Measurements from ENCODE around the gene RNF213.

RNF213 gene

GRCh38 chr17:80441598-80442322, 181.1 kb downstream of the RNF213 start:
- Histone ChIP-seq H3K36me3 (ENCODE audit: control insufficient read depth in 4 of 4, insufficient read depth in 4 of 4, low read length in 3 of 4) (no peaks in the 10 kb centered on the region), H3K4me1 (ENCODE audit: control extremely low read depth in 1 of 4, control insufficient read depth in 4 of 4, insufficient read depth in 4 of 4, low read length in 3 of 4) (no peaks in the 10 kb centered on the region), H3K27me3 (replicated peaks in 2 of 5; ENCODE audit: control insufficient read depth in 4 of 5, insufficient read depth in 5 of 5, low read length in 4 of 5) (peaks cover 0 to 6% (median 0%) of the 10 kb centered on the region in 5 experiments), H3K9me3 (ENCODE audit: control extremely low read depth in 1 of 5, control insufficient read depth in 4 of 5, insufficient read depth in 2 of 5, low read depth in 1 of 5, low read length in 4 of 5) (no peaks in the 10 kb centered on the region), H3K4me3 (ENCODE audit: control insufficient read depth in 1 of 7, extremely low read depth in 1 of 7, insufficient read depth in 4 of 7, low read depth in 2 of 7, low read length in 6 of 7) (no peak overlapping the region), H3K27ac (ENCODE audit: insufficient read depth in 1 of 2, low read depth in 1 of 2, low read length in 2 of 2, poor library complexity in 1 of 2, severe bottlenecking in 2 of 2) (no peak overlapping the region)
- DNase-seq, result no peak
- CTCF ChIA-PET, result interaction anchor here (4.3 kb wide), 1 partner anchor 14 kb away, joined by 14 read pairs; no protein-coding TSS in a partner anchor
- POLR2A ChIA-PET, result no interaction called here
- 97% methylated on average over 11 of the region's 14 CpGs for WGBS (ENCODE audit: insufficient coverage)

GRCh38 chr17:80442323-80442659, 181.6 kb downstream of the RNF213 start:
- peaks cover 0 to 6% (median 0%) of the 10 kb centered on the region in 5 experiments for H3K27me3 ChIP-seq (replicated peaks in 2 of 5; ENCODE audit: control insufficient read depth in 4 of 5, insufficient read depth in 5 of 5, low read length in 4 of 5)
- ChIA-PET POLR2A (no interaction called here), CTCF (no interaction called here)
- WGBS (ENCODE audit: insufficient coverage), result 89% methylated on average over 4 of the region's 12 CpGs
- H3K4me1 ChIP-seq (ENCODE audit: control extremely low read depth in 1 of 4, control insufficient read depth in 4 of 4, insufficient read depth in 4 of 4, low read length in 3 of 4), result no peaks in the 10 kb centered on the region
- H3K4me3 ChIP-seq (ENCODE audit: control insufficient read depth in 1 of 7, extremely low read depth in 1 of 7, insufficient read depth in 4 of 7, low read depth in 2 of 7, low read length in 6 of 7), result no peak overlapping the region
- H3K27ac ChIP-seq (ENCODE audit: insufficient read depth in 1 of 2, low read depth in 1 of 2, low read length in 2 of 2, poor library complexity in 1 of 2, severe bottlenecking in 2 of 2), result no peak overlapping the region
- no peaks in the 10 kb centered on the region for H3K9me3 ChIP-seq (ENCODE audit: control extremely low read depth in 1 of 5, control insufficient read depth in 4 of 5, insufficient read depth in 2 of 5, low read depth in 1 of 5, low read length in 4 of 5)
- DNase-seq, result no peak
- no peaks in the 10 kb centered on the region for H3K36me3 ChIP-seq (ENCODE audit: control insufficient read depth in 4 of 4, insufficient read depth in 4 of 4, low read length in 3 of 4)

- 97% methylated on average over 3 of the region's 4 CpGs for WGBS (ENCODE audit: insufficient coverage)
- Histone ChIP-seq H3K27ac (ENCODE audit: insufficient read depth in 1 of 2, low read depth in 1 of 2, low read length in 2 of 2, poor library complexity in 1 of 2, severe bottlenecking in 2 of 2) (no peak overlapping the region), H3K4me1 (ENCODE audit: control extremely low read depth in 1 of 4, control insufficient read depth in 4 of 4, insufficient read depth in 4 of 4, low read length in 3 of 4) (no peaks in the 10 kb centered on the region), H3K27me3 (replicated peaks in 2 of 5; ENCODE audit: control insufficient read depth in 4 of 5, insufficient read depth in 5 of 5, low read length in 4 of 5) (peaks cover 0 to 6% (median 0%) of the 10 kb centered on the region in 5 experiments), H3K9me3 (ENCODE audit: control extremely low read depth in 1 of 5, control insufficient read depth in 4 of 5, insufficient read depth in 2 of 5, low read depth in 1 of 5, low read length in 4 of 5) (no peaks in the 10 kb centered on the region), H3K36me3 (ENCODE audit: control insufficient read depth in 4 of 4, insufficient read depth in 4 of 4, low read length in 3 of 4) (no peaks in the 10 kb centered on the region), H3K4me3 (ENCODE audit: control insufficient read depth in 1 of 7, extremely low read depth in 1 of 7, insufficient read depth in 4 of 7, low read depth in 2 of 7, low read length in 6 of 7) (no peak overlapping the region)
- ChIA-PET CTCF (no interaction called here), POLR2A (no interaction called here)
- no peak for DNase-seq
Observed at GRCh38 chr17:80442764-80443163, 182.1 kb downstream of the RNF213 start.

GRCh38 chr17:80443498-80443897, 182.8 kb downstream of the RNF213 start:
- no peak overlapping the region for H3K27ac ChIP-seq (ENCODE audit: insufficient read depth in 1 of 2, low read depth in 1 of 2, low read length in 2 of 2, poor library complexity in 1 of 2, severe bottlenecking in 2 of 2)
- 66% methylated on average over 11 of the region's 12 CpGs for WGBS (ENCODE audit: insufficient coverage)
- ChIA-PET POLR2A (no interaction called here), CTCF (no interaction called here)
- H3K27me3 ChIP-seq (replicated peaks in 2 of 5; ENCODE audit: control insufficient read depth in 4 of 5, insufficient read depth in 5 of 5, low read length in 4 of 5), result peaks cover 0 to 6% (median 0%) of the 10 kb centered on the region in 5 experiments
- no peak for DNase-seq
- H3K9me3 ChIP-seq (ENCODE audit: control extremely low read depth in 1 of 5, control insufficient read depth in 4 of 5, insufficient read depth in 2 of 5, low read depth in 1 of 5, low read length in 4 of 5), result no peaks in the 10 kb centered on the region
- H3K4me1 ChIP-seq (ENCODE audit: control extremely low read depth in 1 of 4, control insufficient read depth in 4 of 4, insufficient read depth in 4 of 4, low read length in 3 of 4), result no peaks in the 10 kb centered on the region
- no peak overlapping the region for H3K4me3 ChIP-seq (ENCODE audit: control insufficient read depth in 1 of 7, extremely low read depth in 1 of 7, insufficient read depth in 4 of 7, low read depth in 2 of 7, low read length in 6 of 7)
- no peaks in the 10 kb centered on the region for H3K36me3 ChIP-seq (ENCODE audit: control insufficient read depth in 4 of 4, insufficient read depth in 4 of 4, low read length in 3 of 4)

- Histone ChIP-seq H3K36me3 (ENCODE audit: control insufficient read depth in 4 of 4, insufficient read depth in 4 of 4, low read length in 3 of 4) (no peaks in the 10 kb centered on the region), H3K4me3 (ENCODE audit: control insufficient read depth in 1 of 7, extremely low read depth in 1 of 7, insufficient read depth in 4 of 7, low read depth in 2 of 7, low read length in 6 of 7) (no peak overlapping the region), H3K27ac (ENCODE audit: insufficient read depth in 1 of 2, low read depth in 1 of 2, low read length in 2 of 2, poor library complexity in 1 of 2, severe bottlenecking in 2 of 2) (no peak overlapping the region), H3K27me3 (replicated peaks in 2 of 5; ENCODE audit: control insufficient read depth in 4 of 5, insufficient read depth in 5 of 5, low read length in 4 of 5) (peaks cover 0 to 6% (median 0%) of the 10 kb centered on the region in 5 experiments), H3K4me1 (ENCODE audit: control extremely low read depth in 1 of 4, control insufficient read depth in 4 of 4, insufficient read depth in 4 of 4, low read length in 3 of 4) (no peaks in the 10 kb centered on the region), H3K9me3 (ENCODE audit: control extremely low read depth in 1 of 5, control insufficient read depth in 4 of 5, insufficient read depth in 2 of 5, low read depth in 1 of 5, low read length in 4 of 5) (no peaks in the 10 kb centered on the region)
- POLR2A ChIA-PET, result no interaction called here
- 58% methylated on average over 25 of the region's 31 CpGs for WGBS (ENCODE audit: insufficient coverage)
- CTCF ChIA-PET, result no interaction called here
- no peak for DNase-seq
Observed at GRCh38 chr17:80443916-80444643, 183.4 kb downstream of the RNF213 start.

GRCh38 chr17:80444644-80444979, 184.0 kb downstream of the RNF213 start:
- Histone ChIP-seq H3K9me3 (ENCODE audit: control extremely low read depth in 1 of 5, control insufficient read depth in 4 of 5, insufficient read depth in 2 of 5, low read depth in 1 of 5, low read length in 4 of 5) (no peaks in the 10 kb centered on the region), H3K4me1 (ENCODE audit: control extremely low read depth in 1 of 4, control insufficient read depth in 4 of 4, insufficient read depth in 4 of 4, low read length in 3 of 4) (no peaks in the 10 kb centered on the region), H3K27ac (ENCODE audit: insufficient read depth in 1 of 2, low read depth in 1 of 2, low read length in 2 of 2, poor library complexity in 1 of 2, severe bottlenecking in 2 of 2) (no peak overlapping the region), H3K36me3 (ENCODE audit: control insufficient read depth in 4 of 4, insufficient read depth in 4 of 4, low read length in 3 of 4) (no peaks in the 10 kb centered on the region), H3K27me3 (replicated peaks in 2 of 5; ENCODE audit: control insufficient read depth in 4 of 5, insufficient read depth in 5 of 5, low read length in 4 of 5) (peaks cover 0 to 6% (median 0%) of the 10 kb centered on the region in 5 experiments), H3K4me3 (ENCODE audit: control insufficient read depth in 1 of 7, extremely low read depth in 1 of 7, insufficient read depth in 4 of 7, low read depth in 2 of 7, low read length in 6 of 7) (no peak overlapping the region)
- DNase-seq, result no peak
- no CpG with 5 or more reads among the region's 6 CpGs for WGBS (ENCODE audit: insufficient coverage)
- ChIA-PET POLR2A (no interaction called here), CTCF (no interaction called here)

GRCh38 chr17:80445007-80445725, 184.5 kb downstream of the RNF213 start:
- Histone ChIP-seq H3K4me3 (ENCODE audit: control insufficient read depth in 1 of 7, extremely low read depth in 1 of 7, insufficient read depth in 4 of 7, low read depth in 2 of 7, low read length in 6 of 7) (no peak overlapping the region), H3K9me3 (ENCODE audit: control extremely low read depth in 1 of 5, control insufficient read depth in 4 of 5, insufficient read depth in 2 of 5, low read depth in 1 of 5, low read length in 4 of 5) (no peaks in the 10 kb centered on the region), H3K27me3 (replicated peaks in 2 of 5; ENCODE audit: control insufficient read depth in 4 of 5, insufficient read depth in 5 of 5, low read length in 4 of 5) (peaks cover 0 to 6% (median 0%) of the 10 kb centered on the region in 5 experiments), H3K36me3 (ENCODE audit: control insufficient read depth in 4 of 4, insufficient read depth in 4 of 4, low read length in 3 of 4) (no peaks in the 10 kb centered on the region), H3K27ac (ENCODE audit: insufficient read depth in 1 of 2, low read depth in 1 of 2, low read length in 2 of 2, poor library complexity in 1 of 2, severe bottlenecking in 2 of 2) (no peak overlapping the region), H3K4me1 (ENCODE audit: control extremely low read depth in 1 of 4, control insufficient read depth in 4 of 4, insufficient read depth in 4 of 4, low read length in 3 of 4) (no peaks in the 10 kb centered on the region)
- no peak for DNase-seq
- 81% methylated on average over 20 of the region's 26 CpGs for WGBS (ENCODE audit: insufficient coverage)
- CTCF ChIA-PET, result no interaction called here
- POLR2A ChIA-PET, result no interaction called here
